Retinal pigment epithelial cell (primary cell): Measurements from ENCODE around the gene RGS13.

Experiments
- DNase-seq: peaks from one replicate; pipeline ENCODE4 v3.0.0-alpha.2; 2010; ENCODE audit warnings: low read depth
- H3K4me3 ChIP-seq: 2 replicates; pipeline ENCODE4 v1.5.1; 2011; ENCODE audit warnings: mild to moderate bottlenecking, low read length, control low read depth, moderate library complexity
- TF ChIP-seq, protein P1 (sequence below): conservative IDR thresholded peaks from 2 replicates; pipeline ENCODE4 v1.5.1; 2011; ENCODE audit warnings: low read depth, low read length, control low read depth, inconsistent platforms

RGS13 gene

DNA sequence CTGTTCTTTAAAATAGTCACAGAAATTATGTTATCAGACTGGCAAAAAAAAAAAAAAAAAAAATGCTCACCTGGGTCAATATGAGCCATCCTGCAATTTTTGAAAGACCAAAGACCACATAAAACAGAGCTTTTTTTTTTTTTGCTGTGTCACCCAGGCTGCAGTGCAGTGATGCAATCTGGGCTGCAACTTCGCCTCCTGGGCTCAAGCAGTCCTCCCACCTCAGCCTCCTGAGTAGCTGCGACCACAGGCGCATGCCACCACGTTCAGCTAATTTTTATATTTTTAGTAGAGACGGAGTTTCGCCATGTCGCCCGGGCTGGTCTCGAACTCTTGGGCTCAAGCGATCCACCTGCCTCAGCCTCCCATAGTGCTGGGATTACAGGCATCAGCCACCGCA is 62.8 kb downstream of the RGS13 start:
- no peak for DNase-seq
- H3K4me3 ChIP-seq = no peak overlapping the region
- TF ChIP-seq, protein P1, sequence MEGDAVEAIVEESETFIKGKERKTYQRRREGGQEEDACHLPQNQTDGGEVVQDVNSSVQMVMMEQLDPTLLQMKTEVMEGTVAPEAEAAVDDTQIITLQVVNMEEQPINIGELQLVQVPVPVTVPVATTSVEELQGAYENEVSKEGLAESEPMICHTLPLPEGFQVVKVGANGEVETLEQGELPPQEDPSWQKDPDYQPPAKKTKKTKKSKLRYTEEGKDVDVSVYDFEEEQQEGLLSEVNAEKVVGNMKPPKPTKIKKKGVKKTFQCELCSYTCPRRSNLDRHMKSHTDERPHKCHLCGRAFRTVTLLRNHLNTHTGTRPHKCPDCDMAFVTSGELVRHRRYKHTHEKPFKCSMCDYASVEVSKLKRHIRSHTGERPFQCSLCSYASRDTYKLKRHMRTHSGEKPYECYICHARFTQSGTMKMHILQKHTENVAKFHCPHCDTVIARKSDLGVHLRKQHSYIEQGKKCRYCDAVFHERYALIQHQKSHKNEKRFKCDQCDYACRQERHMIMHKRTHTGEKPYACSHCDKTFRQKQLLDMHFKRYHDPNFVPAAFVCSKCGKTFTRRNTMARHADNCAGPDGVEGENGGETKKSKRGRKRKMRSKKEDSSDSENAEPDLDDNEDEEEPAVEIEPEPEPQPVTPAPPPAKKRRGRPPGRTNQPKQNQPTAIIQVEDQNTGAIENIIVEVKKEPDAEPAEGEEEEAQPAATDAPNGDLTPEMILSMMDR = no peak

DNA sequence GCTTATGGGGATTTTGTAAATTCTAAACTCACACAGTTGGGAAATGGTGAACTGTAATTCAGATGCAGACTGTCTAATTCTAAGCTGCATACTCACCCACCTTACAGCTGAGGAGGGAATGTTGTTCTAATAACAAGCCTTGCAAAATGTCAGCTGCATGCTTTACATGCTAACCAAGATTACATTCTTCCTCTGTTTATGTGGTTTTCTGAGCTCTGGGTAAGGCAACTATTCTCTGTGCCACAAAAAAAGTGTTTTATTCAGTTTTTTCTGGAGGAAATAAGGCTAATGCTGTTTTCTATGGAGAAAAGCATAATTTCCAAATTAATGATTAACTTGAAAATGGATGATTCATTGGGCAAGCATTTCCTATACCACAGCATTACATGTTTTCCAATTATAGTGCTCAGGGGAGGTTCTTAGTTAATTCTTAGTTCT is 64.9 kb downstream of the RGS13 start:
- H3K4me3 ChIP-seq = no peak overlapping the region
- peak; percentile 88 for DNase-seq
- TF ChIP-seq, protein P1 = no peak

DNA sequence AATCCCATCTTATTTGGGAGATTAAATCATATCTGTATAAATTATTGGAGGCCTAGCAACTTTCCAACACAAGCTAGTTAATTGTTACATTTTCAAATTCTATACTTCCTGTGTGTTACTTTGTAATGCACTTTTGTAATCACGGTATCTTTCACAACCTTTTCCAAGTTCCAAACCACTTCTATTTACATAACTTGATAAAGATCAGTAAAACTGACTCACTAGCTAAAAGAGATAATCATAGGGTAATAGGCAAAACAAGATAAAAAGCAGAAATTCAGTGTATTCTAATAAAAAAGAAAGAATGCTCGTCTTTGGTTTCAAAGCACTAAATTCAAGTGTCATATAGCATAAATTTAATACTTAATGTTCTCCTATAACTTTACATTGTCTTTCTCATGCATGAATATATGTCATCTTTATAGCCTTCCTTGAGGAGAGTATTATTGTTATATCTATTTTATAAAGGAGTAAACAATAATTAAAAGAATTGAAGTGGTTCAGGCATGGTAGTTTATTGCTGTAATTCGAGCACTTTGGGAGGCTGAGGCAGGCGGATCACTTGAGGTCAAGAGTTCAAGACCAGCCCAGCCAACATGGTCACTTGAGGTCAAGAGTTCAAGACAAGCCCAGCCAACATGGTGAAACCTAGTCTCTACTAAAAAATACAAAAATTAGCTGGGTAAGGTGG is 66.4 kb downstream of the RGS13 start:
- TF ChIP-seq, protein P1 = no peak
- DNase-seq = peak; percentile 37
- H3K4me3 ChIP-seq = no peak overlapping the region

DNA sequence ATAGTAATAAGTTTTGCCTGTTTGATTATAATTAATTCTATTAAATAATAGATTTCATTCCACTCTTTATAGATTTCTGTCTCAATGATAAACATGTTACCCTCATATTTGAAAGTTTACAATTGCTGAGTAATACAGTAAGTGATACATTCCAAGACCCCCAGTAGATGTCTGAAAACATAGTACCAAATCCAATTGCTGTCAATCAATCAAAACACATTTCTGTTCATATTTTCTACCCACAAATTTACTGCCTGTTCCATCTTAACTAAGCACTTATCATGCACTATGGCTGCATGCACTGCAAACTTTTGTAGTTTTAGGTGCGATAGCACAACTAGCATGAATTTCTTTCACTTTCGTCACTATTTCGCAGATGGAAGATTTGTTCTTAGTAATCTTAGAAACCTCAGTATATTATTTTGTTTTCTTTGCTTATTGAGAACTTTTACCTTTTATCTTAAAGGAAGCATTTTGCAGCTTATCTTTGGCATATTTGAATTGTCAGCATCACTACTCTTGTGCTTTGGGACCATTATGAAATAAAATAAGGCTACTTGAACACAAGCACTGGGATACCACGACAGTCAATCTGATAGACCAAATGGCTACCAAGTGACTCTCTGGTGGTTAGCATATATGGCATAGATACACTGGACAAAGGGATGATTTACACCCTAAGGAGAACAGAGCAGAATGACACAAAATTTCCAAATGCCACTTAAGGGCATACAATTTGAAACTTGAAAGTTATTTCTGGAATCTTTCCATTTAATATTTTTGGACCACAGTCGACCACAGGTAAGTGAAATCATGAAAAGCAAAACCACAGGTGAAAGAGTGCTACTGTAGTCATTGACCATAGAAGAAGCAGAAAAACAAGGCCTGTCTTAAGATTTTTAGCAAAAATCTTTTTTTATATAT is 67.6 kb downstream of the RGS13 start:
- DNase-seq = no peak
- TF ChIP-seq, protein P1 = no peak
- no peak overlapping the region for H3K4me3 ChIP-seq

DNA sequence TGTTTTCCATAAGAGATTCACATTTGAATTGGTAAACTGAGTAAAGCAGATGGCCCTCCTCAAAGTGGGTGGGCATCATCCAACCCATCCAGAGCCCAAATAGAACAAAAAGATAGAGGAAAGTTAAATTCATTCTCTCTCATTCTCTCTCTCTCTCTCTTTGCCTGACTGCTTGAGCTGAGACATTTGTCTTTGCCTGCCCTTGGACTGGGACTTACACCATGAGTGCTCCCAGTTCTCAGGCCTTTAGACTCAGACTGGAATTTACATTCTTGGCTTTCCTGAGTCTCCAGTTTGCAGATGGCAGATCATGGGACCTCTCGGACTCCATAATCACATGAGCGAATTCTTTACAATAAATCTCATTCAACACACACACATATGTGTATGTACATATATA is 69.6 kb downstream of the RGS13 start:
- DNase-seq = no peak
- no peak overlapping the region for H3K4me3 ChIP-seq
- TF ChIP-seq, protein P1 = no peak

DNA sequence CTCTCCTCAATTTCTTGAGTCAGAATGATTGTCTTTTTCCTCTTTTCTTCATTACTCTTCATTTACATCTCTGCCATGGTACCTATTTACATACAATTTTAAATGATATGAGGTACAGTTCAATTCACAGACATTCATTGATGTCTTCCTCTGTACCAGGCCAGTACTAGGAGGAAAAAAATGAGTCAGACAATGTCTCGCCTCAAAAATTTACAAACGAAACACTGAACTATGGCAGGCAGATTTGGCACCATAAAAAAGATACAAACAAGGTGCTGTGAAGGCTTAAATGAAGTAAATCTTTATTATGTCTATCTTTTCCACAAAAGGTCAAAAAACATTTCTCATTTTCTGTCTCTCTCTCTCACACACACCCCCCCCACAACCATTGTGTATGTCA is 71.0 kb downstream of the RGS13 start:
- no peak for DNase-seq
- H3K4me3 ChIP-seq = no peak overlapping the region
- TF ChIP-seq, protein P1 = no peak

DNA sequence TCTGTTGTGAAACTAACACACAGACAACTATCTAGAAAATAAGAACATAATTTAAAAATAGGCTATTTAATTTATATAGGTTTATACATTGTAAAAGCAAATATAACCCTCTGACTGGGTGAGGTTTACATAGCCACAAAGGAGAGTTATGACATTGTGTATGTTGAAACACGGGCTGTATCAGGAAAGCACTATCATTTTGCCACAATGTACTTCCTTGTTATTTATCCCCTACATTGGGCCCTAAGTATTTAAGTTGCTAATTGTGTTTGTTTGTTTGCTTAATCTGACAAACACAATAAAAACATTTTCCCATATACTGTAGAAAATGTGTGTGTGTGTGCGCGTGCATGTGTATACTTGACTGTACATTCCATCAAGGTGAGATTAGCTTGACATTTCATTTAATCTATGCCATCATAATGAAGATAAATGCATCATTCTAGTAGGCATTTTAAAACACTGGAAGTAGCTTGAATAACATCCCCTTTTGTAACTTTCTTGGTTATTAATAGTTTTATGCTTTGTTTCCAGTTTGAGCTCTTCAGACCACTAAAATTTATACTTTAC is 72.1 kb downstream of the RGS13 start:
- no peak for DNase-seq
- H3K4me3 ChIP-seq = no peak overlapping the region
- TF ChIP-seq, protein P1 = no peak
